HS-27A (cell line): Measurements from ENCODE around the gene HACD3.
"Not testable (repeated sequence)": the region's sequence is repeated elsewhere in the genome, so short reads cannot be mapped to it uniquely, and the experiment has no call there.

Source experiments
- DNase-seq: peaks from one replicate; pipeline ENCODE4 v3.0.0-alpha.2; 2012; ENCODE audit warnings: low read depth, missing footprints

HACD3 gene

GRCh38 chr15:65550681-65551098, 20.4 kb downstream of the HACD3 start:
- no peak for DNase-seq

GRCh38 chr15:65551183-65551582, 20.9 kb downstream of the HACD3 start:
- DNase-seq, result no peak

GRCh38 chr15:65552851-65553250, 22.6 kb downstream of the HACD3 start:
- DNase-seq, result not testable (repeated sequence)

- no peak for DNase-seq
Measured at GRCh38 chr15:65553691-65554090, 23.4 kb downstream of the HACD3 start.

- no peak for DNase-seq
Measured at GRCh38 chr15:65556622-65557021, 26.4 kb downstream of the HACD3 start.

- no peak for DNase-seq
Measured at GRCh38 chr15:65558336-65558735, 28.1 kb downstream of the HACD3 start.

GRCh38 chr15:65558997-65559760, 28.9 kb downstream of the HACD3 start:
- DNase-seq, result no peak

- no peak for DNase-seq
Measured at GRCh38 chr15:65559941-65560340, 29.7 kb downstream of the HACD3 start.

GRCh38 chr15:65561934-65562333, 31.7 kb downstream of the HACD3 start:
- no peak for DNase-seq

- no peak for DNase-seq
Measured at GRCh38 chr15:65569728-65570127, 39.5 kb downstream of the HACD3 start.

GRCh38 chr15:65571971-65572370, 41.7 kb downstream of the HACD3 start:
- no peak for DNase-seq

GRCh38 chr15:65576664-65577063, 46.4 kb downstream of the HACD3 start:
- peak; percentile 45 for DNase-seq

GRCh38 chr15:65577129-65577996, 47.1 kb downstream of the HACD3 start:
- no peak for DNase-seq

- no peak for DNase-seq
Measured at GRCh38 chr15:65578904-65579728, 48.9 kb downstream of the HACD3 start.

GRCh38 chr15:65579762-65580161, 49.5 kb downstream of the HACD3 start:
- no peak for DNase-seq

- no peak for DNase-seq
Measured at GRCh38 chr15:65580287-65580686, 50.0 kb downstream of the HACD3 start.

GRCh38 chr15:65583701-65584100, 53.4 kb downstream of the HACD3 start:
- no peak for DNase-seq

- DNase-seq, result no peak
Measured at GRCh38 chr15:65584241-65584640, 54.0 kb downstream of the HACD3 start.

GRCh38 chr15:65587094-65587493, 56.8 kb downstream of the HACD3 start:
- no peak for DNase-seq

GRCh38 chr15:65595960-65596359, 65.7 kb downstream of the HACD3 start:
- DNase-seq, result no peak

- no peak for DNase-seq
Measured at GRCh38 chr15:65598468-65598867, 68.2 kb downstream of the HACD3 start.

- DNase-seq, result no peak
Measured at GRCh38 chr15:65599677-65600076, 69.4 kb downstream of the HACD3 start.
